GM12872 (cell line): ENCODE data around the gene ERG28.

Experiments
- CTCF ChIP-seq: IDR thresholded peaks from 3 replicates; pipeline ENCODE4 v1.5.1; 2011; ENCODE audit warnings: low read depth, mild to moderate bottlenecking, low read length, moderate library complexity; ENCODE audit not compliant: insufficient read depth

ERG28 gene

GRCh38 chr14:75634848-75635247 lies 25.8 kb downstream of the ERG28 start:
- no peak for TF ChIP-seq CTCF

GRCh38 chr14:75631453-75631831 lies 29.2 kb downstream of the ERG28 start:
- no peak for TF ChIP-seq CTCF

- TF ChIP-seq CTCF, result no peak
These were observed 29.8 kb downstream of the ERG28 start for GRCh38 chr14:75630695-75631452.

- TF ChIP-seq CTCF, result no peak
These were observed 31.9 kb downstream of the ERG28 start for GRCh38 chr14:75628816-75629215.

DNA sequence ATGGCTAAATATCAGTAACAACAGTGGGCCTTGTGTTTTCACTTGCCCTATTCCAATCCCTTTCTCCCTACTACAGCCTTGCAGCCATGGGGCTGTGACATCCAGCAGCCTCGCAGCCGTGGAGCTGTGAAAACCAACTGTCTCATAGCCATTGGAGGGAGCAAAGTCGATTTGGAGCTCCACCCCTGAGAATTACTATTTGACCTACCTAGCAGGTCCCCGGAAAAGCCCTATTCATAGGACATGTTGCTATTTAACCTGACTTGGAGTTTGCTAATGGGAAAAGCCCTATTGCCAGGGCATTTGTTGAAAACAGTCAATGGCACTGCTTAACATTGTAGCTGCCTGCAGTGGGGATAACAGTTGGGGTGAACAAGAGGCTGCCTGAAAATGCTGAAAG lies 33.3 kb downstream of the ERG28 start:
- no peak for TF ChIP-seq CTCF

- no peak for TF ChIP-seq CTCF
These were observed 33.8 kb downstream of the ERG28 start for GRCh38 chr14:75626863-75627262.

DNA sequence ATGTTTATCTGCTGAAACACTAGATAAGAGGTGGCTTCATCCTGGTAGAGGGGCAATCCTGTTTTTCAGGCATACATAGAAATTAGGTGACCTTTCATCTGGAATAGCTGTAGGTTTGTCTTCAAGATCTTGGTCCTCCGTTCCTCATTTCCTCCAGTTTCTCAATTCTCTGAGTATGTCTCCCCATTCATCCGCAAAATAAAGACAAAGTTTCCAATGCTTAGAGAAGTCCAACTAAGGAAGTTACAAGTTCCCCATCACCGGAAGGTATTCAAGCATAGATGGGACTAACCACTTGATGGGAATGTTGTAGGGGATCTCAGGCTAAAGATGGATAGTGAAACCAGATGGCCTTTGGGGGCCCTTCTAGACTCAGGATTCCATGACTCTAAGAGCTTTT lies 34.3 kb downstream of the ERG28 start:
- TF ChIP-seq CTCF, result no peak
